Type B pancreatic cell (in vitro differentiated cells): ENCODE measurements around the gene PGRMC2. TPM values are rescaled to one million over a fixed set of nuclear protein-coding genes. Genes with fewer than 3 reads are reported as not detected.
"Not testable (repeated sequence)": the region's sequence is repeated elsewhere in the genome, so short reads cannot be mapped to it uniquely, and the experiment has no call there.

Source experiments
- DNase-seq: peaks from one replicate; pipeline ENCODE4 v3.0.0; 2021; ENCODE audit warnings: mixed read lengths; ENCODE audit not compliant: unreplicated experiment; ENCODE audit errors: extremely low spot score
- H3K27ac Mint-ChIP-seq: 2 replicates; pipeline ENCODE4 v1.8.0; 2021; ENCODE audit warnings: mild to moderate bottlenecking, mixed read lengths
- H3K27me3 Mint-ChIP-seq: 2 replicates; pipeline ENCODE4 v1.8.0; 2021; ENCODE audit warnings: mixed read lengths
- H3K36me3 Mint-ChIP-seq: 2 replicates; pipeline ENCODE4 v1.8.0; 2021; ENCODE audit warnings: mixed read lengths
- H3K4me1 Mint-ChIP-seq: one replicate; pipeline ENCODE4 v1.8.0; 2021; ENCODE audit warnings: mixed read lengths; ENCODE audit not compliant: unreplicated experiment
- H3K4me3 Mint-ChIP-seq: 2 replicates; pipeline ENCODE4 v1.8.0; 2021; ENCODE audit warnings: mild to moderate bottlenecking, mixed read lengths
- H3K9me3 Mint-ChIP-seq: 2 replicates; pipeline ENCODE4 v1.8.0; 2021; ENCODE audit warnings: mixed read lengths
- total RNA-seq: library from RNA; stranded (reverse); gene quantifications from 2 replicates; pipeline ENCODE4 v1.2.1, GENCODE V29; 2021; ENCODE audit warnings: low replicate concordance
- TF ChIP-seq, protein P1 (sequence below): fragments of 200-600 bp; sonication (generic); conservative IDR thresholded peaks from 2 replicates; pipeline ENCODE4 v1.5.0; 2021; ENCODE audit warnings: antibody characterized with exemption, mild to moderate bottlenecking

Gene PGRMC2
- total RNA-seq, 1 donor from 2014 or later, result 78.1 TPM

DNA sequence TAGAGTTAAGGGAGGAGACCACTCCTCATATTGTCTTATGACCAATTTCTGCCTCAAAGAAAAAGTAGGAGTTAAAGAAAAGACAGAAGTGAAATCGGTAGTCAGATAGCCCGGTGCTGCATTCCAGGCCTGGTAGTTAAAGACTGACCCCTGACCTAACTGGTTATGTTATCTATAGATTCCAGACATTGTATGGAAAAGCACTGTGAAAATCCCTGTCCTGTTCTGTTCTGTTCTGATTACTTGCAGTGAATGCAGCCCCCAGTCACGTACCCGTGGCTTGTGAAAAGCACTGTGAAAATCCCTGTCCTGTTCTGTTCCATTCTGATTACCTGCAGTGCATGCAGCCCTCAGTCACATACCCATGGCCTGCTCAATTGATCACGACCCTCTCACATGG, 27.7 kb downstream of the PGRMC2 start:
- H3K27ac Mint-ChIP-seq, DNase-seq, H3K9me3 Mint-ChIP-seq, H3K4me1 Mint-ChIP-seq, H3K4me3 Mint-ChIP-seq, H3K27me3 Mint-ChIP-seq, H3K36me3 Mint-ChIP-seq: not testable (repeated sequence)

DNA sequence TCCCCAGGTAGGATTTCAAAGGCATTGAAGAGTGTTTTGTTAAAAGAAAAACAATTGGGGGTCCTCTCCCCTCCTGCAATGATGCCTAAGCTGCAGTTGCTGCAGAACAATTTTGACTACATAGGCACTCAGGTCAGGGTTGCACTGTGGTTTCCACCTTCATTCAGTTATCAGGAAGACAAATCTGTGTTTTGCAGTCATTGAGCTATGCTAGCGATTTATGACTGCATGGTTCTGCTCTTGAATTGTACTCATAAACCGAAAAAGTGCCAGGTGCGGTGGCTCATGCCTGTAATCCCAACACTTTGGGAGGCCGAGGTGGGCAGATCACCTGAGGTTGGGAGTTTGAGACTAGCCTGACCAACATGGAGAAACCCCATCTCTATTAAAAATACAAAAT, 29.4 kb downstream of the PGRMC2 start:
- H3K36me3 Mint-ChIP-seq, H3K9me3 Mint-ChIP-seq, DNase-seq, H3K27ac Mint-ChIP-seq, H3K4me3 Mint-ChIP-seq, H3K4me1 Mint-ChIP-seq, H3K27me3 Mint-ChIP-seq: not testable (repeated sequence)

DNA sequence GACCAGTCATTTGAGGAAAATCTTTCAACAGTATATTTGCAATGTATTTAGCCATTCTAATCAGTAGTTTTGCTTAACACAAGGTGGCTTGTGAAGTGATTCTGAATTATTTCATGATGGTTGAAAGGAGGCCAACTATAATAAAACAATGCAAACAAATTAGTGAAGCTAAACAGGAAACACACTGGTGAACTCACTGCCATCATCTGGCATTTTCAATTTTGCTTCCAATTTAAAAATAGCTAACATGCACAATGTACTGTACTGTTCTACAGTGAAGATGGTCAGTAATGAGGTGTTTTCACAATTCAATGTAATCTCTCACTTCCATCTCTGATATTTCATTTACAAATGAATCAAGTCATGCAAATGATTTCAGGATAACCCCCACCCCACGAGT, 31.1 kb downstream of the PGRMC2 start:
- H3K36me3 Mint-ChIP-seq, result no peaks in the 10 kb centered on the region
- H3K4me1 Mint-ChIP-seq, result no peaks in the 10 kb centered on the region
- no peak overlapping the region for H3K4me3 Mint-ChIP-seq
- no peaks in the 10 kb centered on the region for H3K27me3 Mint-ChIP-seq
- no peak overlapping the region for H3K27ac Mint-ChIP-seq
- peaks cover 7% of the 10 kb centered on the region for H3K9me3 Mint-ChIP-seq
- TF ChIP-seq, protein P1, sequence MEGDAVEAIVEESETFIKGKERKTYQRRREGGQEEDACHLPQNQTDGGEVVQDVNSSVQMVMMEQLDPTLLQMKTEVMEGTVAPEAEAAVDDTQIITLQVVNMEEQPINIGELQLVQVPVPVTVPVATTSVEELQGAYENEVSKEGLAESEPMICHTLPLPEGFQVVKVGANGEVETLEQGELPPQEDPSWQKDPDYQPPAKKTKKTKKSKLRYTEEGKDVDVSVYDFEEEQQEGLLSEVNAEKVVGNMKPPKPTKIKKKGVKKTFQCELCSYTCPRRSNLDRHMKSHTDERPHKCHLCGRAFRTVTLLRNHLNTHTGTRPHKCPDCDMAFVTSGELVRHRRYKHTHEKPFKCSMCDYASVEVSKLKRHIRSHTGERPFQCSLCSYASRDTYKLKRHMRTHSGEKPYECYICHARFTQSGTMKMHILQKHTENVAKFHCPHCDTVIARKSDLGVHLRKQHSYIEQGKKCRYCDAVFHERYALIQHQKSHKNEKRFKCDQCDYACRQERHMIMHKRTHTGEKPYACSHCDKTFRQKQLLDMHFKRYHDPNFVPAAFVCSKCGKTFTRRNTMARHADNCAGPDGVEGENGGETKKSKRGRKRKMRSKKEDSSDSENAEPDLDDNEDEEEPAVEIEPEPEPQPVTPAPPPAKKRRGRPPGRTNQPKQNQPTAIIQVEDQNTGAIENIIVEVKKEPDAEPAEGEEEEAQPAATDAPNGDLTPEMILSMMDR, result no peak
- no peak for DNase-seq

DNA sequence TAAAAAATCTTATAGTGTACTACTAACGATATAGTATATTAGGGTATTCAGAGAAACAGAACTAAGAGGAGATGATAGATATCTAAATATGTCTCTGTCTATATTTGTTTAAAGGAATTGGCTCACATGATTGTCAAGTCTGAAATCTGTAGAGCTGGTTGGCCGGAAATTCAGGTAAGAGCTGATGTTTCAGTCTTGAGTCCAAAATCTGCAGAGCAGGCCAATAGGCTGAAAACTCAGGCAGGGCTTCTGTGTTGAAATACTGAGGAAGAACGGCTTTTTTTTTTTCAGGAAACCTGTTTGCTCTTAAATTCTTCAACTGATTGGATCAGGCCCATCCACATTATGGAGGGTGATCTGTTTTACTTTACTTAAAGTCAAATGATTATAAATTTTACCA, 31.7 kb downstream of the PGRMC2 start:
- no peak overlapping the region for H3K27ac Mint-ChIP-seq
- TF ChIP-seq, protein P1, result no peak
- H3K36me3 Mint-ChIP-seq, result no peaks in the 10 kb centered on the region
- no peak overlapping the region for H3K4me3 Mint-ChIP-seq
- no peaks in the 10 kb centered on the region for H3K27me3 Mint-ChIP-seq
- H3K9me3 Mint-ChIP-seq, result peaks cover 7% of the 10 kb centered on the region
- DNase-seq, result no peak
- no peaks in the 10 kb centered on the region for H3K4me1 Mint-ChIP-seq

DNA sequence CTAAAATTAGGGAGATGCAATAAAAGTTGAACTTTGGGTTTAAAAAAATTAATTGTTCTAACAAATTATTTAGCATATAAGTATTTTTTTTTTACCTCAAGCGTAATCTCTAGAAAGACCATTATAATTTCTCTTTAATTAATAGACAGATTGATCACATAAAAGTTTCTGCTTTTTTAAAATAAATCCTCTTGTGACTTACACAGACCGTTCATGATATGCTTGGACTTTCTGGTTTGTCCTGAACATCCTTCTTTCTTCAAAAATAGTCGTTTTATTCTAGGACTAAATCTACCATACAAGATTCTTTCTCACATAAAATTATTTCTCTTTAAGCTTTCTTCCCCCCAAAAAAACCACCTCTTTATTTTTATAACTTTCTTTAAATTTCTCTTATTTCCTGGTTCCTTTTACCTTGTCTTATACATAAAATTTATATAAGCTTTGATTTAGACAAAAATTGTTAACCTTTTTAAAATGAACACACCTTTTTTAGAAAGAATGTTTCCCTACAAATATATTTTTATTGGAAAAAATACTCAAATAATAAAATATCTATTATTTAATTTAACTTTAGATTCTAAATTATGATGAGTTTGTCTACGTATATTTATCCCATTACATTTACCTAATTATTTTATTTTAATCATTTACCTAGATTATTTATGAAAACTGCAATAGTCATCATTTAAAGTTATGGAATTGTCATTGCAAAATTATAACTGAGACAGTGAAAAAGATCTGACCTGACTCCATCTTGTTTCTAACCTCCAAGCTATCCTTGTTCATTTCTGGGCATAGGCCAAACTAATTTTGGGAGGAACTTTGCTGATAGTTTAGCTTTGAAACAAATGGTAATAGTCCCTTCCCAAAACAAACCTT, 37.6 kb downstream of the PGRMC2 start:
- Mint-ChIP-seq H3K4me3 (no peak overlapping the region), H3K9me3 (peaks cover 7% of the 10 kb centered on the region)

DNA sequence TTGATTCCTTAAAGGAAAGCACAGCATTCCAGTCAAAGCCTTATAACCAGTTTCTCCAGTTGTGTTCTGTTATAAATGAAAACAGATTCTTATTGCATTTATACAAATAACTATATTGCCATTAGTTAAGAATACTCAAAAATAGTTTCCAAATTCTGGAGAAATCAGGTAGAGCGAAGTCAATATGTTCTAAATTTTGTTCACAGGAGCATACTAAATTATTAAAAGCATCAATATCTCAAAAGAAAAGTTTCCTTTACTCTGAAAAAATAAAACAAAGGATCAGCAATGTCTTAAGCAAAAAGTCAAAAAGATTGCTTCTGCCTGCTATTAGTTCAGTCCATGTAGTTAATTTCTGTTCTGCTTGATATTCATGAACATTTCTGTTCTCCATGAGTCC, 39.7 kb downstream of the PGRMC2 start:
- Mint-ChIP-seq H3K4me3 (no peak overlapping the region), H3K4me1 (no peaks in the 10 kb centered on the region), H3K27ac (no peak overlapping the region), H3K27me3 (no peaks in the 10 kb centered on the region), H3K9me3 (peaks cover 7% of the 10 kb centered on the region), H3K36me3 (no peaks in the 10 kb centered on the region)
- no peak for DNase-seq
- TF ChIP-seq, protein P1, result no peak

More for the DNA sequence above, 37.6 kb downstream of the PGRMC2 start:
- DNase-seq, result no peak
- H3K4me1 Mint-ChIP-seq, result no peaks in the 10 kb centered on the region
- no peaks in the 10 kb centered on the region for H3K36me3 Mint-ChIP-seq
- TF ChIP-seq, protein P1, result no peak
- H3K27ac Mint-ChIP-seq, result no peak overlapping the region
- no peaks in the 10 kb centered on the region for H3K27me3 Mint-ChIP-seq

DNA sequence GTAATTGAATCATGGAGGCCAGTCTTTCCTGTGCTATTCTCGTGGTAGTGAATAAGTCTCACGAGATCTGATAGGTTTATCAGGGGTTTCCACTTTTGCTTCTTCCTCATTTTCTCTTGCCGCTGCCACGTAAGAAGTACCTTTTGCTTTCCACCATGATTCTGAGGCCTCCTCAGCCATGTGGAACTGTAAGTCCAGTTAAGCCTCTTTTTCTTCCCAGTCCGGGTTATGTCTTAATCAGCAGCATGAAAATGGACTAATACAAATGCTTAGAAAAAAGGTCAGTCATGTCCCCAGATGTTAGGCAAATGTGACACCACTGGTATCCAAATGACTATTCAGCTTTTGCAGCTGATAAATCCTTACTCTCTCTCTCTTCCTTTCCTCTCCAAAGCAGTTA, 42.2 kb downstream of the PGRMC2 start:
- H3K4me1 Mint-ChIP-seq, H3K27me3 Mint-ChIP-seq, H3K36me3 Mint-ChIP-seq, DNase-seq, H3K9me3 Mint-ChIP-seq, H3K27ac Mint-ChIP-seq, H3K4me3 Mint-ChIP-seq: not testable (repeated sequence)
